SK-N-MC (cell line): ENCODE measurements around the gene LY9.

ENCODE experiments used
- DNase-seq: peaks from one replicate; pipeline ENCODE4 v3.0.0-alpha.2; 2011; ENCODE audit warnings: low read depth, low spot score
- H3K27ac ChIP-seq: fragments of 200-600 bp; sonication (generic); 2 replicates; pipeline ENCODE4 v1.5.1; 2016; ENCODE audit warnings: mixed run types
- H3K36me3 ChIP-seq: fragments of 200-600 bp; sonication (generic); 2 replicates; pipeline ENCODE4 v1.6.1; 2017; ENCODE audit warnings: antibody characterized with exemption, low read length, mixed read lengths; ENCODE audit not compliant: insufficient read depth
- H3K4me3 ChIP-seq: fragments of 200-600 bp; sonication (generic); 2 replicates; pipeline ENCODE4 v1.5.1; 2016
- H3K9ac ChIP-seq: fragments of 200-600 bp; sonication (generic); 2 replicates; pipeline ENCODE4 v1.8.0; 2017; ENCODE audit warnings: mixed run types, mixed read lengths; ENCODE audit not compliant: insufficient read length
- H3K9me3 ChIP-seq: fragments of 200-600 bp; sonication (generic); 2 replicates; pipeline ENCODE4 v1.6.1; 2017; ENCODE audit warnings: low read depth, mild to moderate bottlenecking, antibody characterized with exemption, low read length, moderate library complexity, mixed read lengths
- EZH2 ChIP-seq: fragments of 200-600 bp; sonication (generic); IDR thresholded peaks from one replicate; pipeline ENCODE4 v1.6.1; 2017; ENCODE audit warnings: antibody characterized with exemption
- FOXP2 ChIP-seq: optimal IDR thresholded peaks from 2 replicates; pipeline ENCODE3; 2011; ENCODE audit warnings: mild to moderate bottlenecking, moderate library complexity; ENCODE audit not compliant: insufficient read depth; ENCODE audit errors: extremely low read length, control extremely low read depth
- POLR2AphosphoS5 ChIP-seq: IDR thresholded peaks from 2 replicates; pipeline ENCODE4 v1.6.1; 2012; ENCODE audit warnings: mild to moderate bottlenecking, low read depth, low read length, borderline replicate concordance

Gene LY9, protein sequence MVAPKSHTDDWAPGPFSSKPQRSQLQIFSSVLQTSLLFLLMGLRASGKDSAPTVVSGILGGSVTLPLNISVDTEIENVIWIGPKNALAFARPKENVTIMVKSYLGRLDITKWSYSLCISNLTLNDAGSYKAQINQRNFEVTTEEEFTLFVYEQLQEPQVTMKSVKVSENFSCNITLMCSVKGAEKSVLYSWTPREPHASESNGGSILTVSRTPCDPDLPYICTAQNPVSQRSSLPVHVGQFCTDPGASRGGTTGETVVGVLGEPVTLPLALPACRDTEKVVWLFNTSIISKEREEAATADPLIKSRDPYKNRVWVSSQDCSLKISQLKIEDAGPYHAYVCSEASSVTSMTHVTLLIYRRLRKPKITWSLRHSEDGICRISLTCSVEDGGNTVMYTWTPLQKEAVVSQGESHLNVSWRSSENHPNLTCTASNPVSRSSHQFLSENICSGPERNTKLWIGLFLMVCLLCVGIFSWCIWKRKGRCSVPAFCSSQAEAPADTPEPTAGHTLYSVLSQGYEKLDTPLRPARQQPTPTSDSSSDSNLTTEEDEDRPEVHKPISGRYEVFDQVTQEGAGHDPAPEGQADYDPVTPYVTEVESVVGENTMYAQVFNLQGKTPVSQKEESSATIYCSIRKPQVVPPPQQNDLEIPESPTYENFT

DNA sequence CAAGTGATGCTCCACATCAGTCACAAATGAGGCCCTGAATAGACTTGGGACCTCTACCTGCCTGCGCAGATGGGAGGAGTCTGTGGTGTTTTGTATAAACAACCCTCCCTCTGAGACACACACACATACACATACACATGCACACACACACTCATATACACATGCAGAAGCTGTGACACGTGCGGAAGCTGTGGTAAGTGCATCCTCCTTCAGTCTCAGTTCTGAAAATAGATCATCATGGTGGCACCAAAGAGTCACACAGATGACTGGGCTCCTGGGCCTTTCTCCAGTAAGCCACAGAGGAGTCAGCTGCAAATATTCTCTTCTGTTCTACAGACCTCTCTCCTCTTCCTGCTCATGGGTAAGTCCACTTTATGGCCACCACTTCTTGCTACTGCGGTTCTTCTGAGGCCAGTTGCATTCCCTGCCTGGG, at the start of gene LY9:
LY9 (plus strand) TSS at position 224 of the 433 bp plus-strand sequence; CDS start at position 238, 14 bp downstream.
- Histone ChIP-seq H3K9ac (no peak within 1 kb of the TSS), H3K9me3 (no peaks in the 10 kb centered on the region), H3K4me3 (no peak within 1 kb of the TSS), H3K27ac (no peak within 1 kb of the TSS), H3K36me3 (no peaks in the 10 kb centered on the region)
- no peak for DNase-seq
- TF ChIP-seq FOXP2 (no peak), POLR2AphosphoS5 (no peak), EZH2 (no peak)

- Histone ChIP-seq H3K9me3 (no peaks in the 10 kb centered on the region), H3K36me3 (no peaks in the 10 kb centered on the region)
- no peak for DNase-seq
Observed at GRCh38 chr1:160746836-160747500, 49.0 kb upstream of the LY9 start.

DNA sequence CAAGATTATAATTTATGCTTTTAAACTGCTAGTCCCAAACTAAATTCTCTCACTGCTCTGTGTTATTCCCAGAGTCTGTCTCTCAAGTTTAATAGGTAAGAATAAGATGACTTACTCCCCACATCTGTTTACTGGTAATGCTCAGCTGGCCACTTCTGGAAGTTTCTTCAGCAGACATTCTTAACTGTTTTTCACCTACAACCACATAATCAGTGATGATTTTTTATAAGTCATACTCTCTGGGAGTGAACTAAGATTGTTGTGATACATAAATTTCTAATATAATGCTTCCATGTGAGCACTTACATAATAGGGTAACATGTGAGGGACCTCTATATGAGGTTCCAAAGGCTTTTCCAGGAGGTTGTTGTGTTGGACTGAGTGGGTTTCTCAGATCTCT, 48.3 kb upstream of the LY9 start:
- Histone ChIP-seq H3K36me3 (no peaks in the 10 kb centered on the region), H3K9ac (no peak overlapping the region), H3K27ac (no peak overlapping the region), H3K4me3 (no peak overlapping the region), H3K9me3 (no peaks in the 10 kb centered on the region)
- no peak for DNase-seq
- TF ChIP-seq EZH2: no peak

More at GRCh38 chr1:160746836-160747500, 49.0 kb upstream of the LY9 start:
- no peak overlapping the region for H3K4me3 ChIP-seq
- no peak for TF ChIP-seq POLR2AphosphoS5
- no peak overlapping the region for H3K27ac ChIP-seq
- no peak overlapping the region for H3K9ac ChIP-seq

GRCh38 chr1:160748181-160748877, 47.6 kb upstream of the LY9 start:
- DNase-seq: no peak
- Histone ChIP-seq H3K9ac (no peak overlapping the region), H3K4me3 (no peak overlapping the region), H3K36me3 (no peaks in the 10 kb centered on the region), H3K9me3 (no peaks in the 10 kb centered on the region), H3K27ac (no peak overlapping the region)
- TF ChIP-seq FOXP2 (no peak), EZH2 (no peak), POLR2AphosphoS5 (no peak)

DNA sequence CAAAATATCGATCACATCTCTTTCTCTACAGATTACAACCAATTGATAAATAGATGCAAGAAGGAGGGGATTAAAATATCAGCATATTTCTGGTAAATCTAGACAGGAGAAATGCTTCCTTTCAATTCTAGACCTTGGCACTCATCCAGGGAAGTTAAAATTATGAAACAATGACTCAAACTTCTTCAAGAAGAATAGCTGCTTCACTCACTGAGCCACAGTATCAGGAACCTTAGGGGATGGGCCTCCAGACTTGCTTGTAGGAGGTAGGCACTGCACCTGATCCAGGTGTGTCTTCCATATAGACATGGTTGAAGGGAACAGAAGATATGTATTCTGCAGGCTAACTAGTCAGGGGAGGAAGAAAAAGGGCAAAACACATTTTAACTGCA, 47.1 kb upstream of the LY9 start:
- TF ChIP-seq FOXP2: no peak
- TF ChIP-seq POLR2AphosphoS5: no peak
- no peak for TF ChIP-seq EZH2
- Histone ChIP-seq H3K27ac (no peak overlapping the region), H3K9me3 (no peaks in the 10 kb centered on the region), H3K9ac (no peak overlapping the region), H3K4me3 (no peak overlapping the region), H3K36me3 (no peaks in the 10 kb centered on the region)
- DNase-seq: no peak

DNA sequence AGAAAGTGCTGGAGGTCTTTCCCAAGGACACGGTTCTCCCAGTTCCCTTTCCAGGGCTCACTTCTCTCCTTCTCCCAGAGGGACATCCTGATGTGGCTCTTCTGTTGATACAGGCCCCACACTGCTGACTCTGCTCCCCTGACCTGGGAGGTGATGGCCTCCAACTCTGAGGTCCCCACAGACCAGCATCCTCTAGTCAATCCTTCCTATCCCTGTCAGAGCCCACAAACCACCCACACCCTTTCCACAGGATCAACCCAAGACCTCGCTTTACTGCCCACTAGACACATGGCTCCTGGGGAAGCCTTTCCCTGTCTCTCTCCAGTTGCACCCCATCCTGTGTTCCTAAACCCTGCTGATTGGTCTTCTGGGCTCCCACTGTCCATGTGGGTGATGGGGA, 45.4 kb upstream of the LY9 start:
- Histone ChIP-seq H3K27ac (no peak overlapping the region), H3K9ac (no peak overlapping the region), H3K4me3 (no peak overlapping the region), H3K9me3 (no peaks in the 10 kb centered on the region), H3K36me3 (no peaks in the 10 kb centered on the region)
- DNase-seq: no peak
- TF ChIP-seq FOXP2: no peak
- no peak for TF ChIP-seq POLR2AphosphoS5
- no peak for TF ChIP-seq EZH2

DNA sequence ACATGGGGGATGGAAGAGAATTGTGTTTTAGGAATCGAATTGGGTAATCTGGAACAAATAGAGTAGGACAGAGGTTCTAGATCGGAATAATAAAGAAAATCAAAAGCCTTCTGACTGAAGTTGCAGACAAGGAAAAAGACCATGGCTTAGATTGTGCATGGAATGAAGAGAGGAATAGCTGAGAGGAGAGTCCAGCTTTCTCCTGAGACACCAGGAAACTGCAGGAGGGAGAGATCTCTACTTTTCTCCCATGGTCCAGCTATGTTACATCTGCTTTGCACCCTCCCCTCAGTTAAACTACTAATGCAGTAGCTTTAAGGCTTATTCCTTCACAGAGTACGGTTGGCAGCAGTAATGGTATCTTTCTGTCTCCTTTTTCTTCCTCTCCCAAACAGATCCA, 43.6 kb upstream of the LY9 start:
- Histone ChIP-seq H3K27ac (no peak overlapping the region), H3K9ac (no peak overlapping the region), H3K36me3 (no peaks in the 10 kb centered on the region), H3K4me3 (no peak overlapping the region), H3K9me3 (no peaks in the 10 kb centered on the region)
- TF ChIP-seq FOXP2: no peak
- no peak for TF ChIP-seq POLR2AphosphoS5
- no peak for TF ChIP-seq EZH2
- DNase-seq: no peak

GRCh38 chr1:160752924-160753323, 43.0 kb upstream of the LY9 start:
- Histone ChIP-seq H3K36me3 (no peaks in the 10 kb centered on the region), H3K9me3 (no peaks in the 10 kb centered on the region), H3K4me3 (no peak overlapping the region), H3K9ac (no peak overlapping the region), H3K27ac (no peak overlapping the region)
- TF ChIP-seq FOXP2 (no peak), POLR2AphosphoS5 (no peak), EZH2 (no peak)
- DNase-seq: no peak
